ENCODE results near the gene GRM5.

The GRM5 gene

GRCh38 chr11:88695689-88696414 is 369.9 kb downstream of the GRM5 start:
- DNase-seq (ENCODE audit: low spot score): no peak

DNA sequence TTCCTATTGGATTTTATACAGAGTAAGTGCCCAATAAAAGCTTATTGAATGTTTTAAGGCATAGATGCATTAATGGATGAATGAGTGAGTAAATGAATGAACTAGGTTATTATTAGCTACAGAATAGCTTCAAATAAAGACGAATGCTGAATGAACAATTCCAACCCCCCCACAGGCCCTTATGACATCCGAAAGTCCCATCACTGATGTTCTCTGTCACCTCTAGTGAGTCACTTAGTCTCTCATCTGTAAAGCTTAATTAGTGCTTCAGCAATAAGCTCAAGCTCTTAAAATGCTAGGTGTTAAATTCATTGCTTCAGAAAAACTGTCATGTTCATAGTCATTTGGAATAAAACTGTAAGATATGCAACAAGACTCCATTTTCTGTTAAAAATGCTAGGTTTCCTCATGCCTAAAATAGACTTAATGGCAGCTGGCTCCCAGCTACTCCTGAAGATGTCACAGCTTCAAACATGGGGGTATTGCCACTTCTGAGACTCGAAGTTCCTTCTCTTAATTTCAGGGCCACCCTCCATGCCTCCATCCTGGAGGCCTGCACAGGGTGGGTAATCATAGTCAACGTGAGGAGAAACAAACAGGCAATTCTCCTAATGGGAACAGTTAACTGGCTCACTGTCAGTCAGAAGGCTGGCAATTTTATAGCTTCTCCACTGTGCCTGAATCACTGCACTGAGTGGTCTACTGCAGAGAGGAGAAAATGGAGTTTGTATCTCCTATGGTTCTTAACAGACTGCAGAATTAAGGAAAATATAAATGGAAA is 373.3 kb downstream of the GRM5 start:
- no peak for DNase-seq (ENCODE audit: low spot score)

- DNase-seq (ENCODE audit: low spot score): no peak
Observed at GRCh38 chr11:88689548-88690240, 376.1 kb downstream of the GRM5 start.

GRCh38 chr11:88683024-88683423 is 382.8 kb downstream of the GRM5 start:
- DNase-seq (ENCODE audit: low spot score): no peak

GRCh38 chr11:88680806-88681205 is 385.0 kb downstream of the GRM5 start:
- DNase-seq (ENCODE audit: low spot score): no peak

- DNase-seq (ENCODE audit: low spot score): no peak
Observed at GRCh38 chr11:88666364-88666763, 399.4 kb downstream of the GRM5 start.

- DNase-seq (ENCODE audit: low spot score): no peak
Observed at GRCh38 chr11:88657076-88657738, 408.6 kb downstream of the GRM5 start.

GRCh38 chr11:88656283-88656682 is 409.5 kb downstream of the GRM5 start:
- DNase-seq (ENCODE audit: low spot score): no peak

- no peak for DNase-seq (ENCODE audit: low spot score)
Observed at GRCh38 chr11:88655656-88656055, 410.1 kb downstream of the GRM5 start.

- DNase-seq (ENCODE audit: low spot score): no peak
Observed at GRCh38 chr11:88655196-88655595, 410.6 kb downstream of the GRM5 start.

DNA sequence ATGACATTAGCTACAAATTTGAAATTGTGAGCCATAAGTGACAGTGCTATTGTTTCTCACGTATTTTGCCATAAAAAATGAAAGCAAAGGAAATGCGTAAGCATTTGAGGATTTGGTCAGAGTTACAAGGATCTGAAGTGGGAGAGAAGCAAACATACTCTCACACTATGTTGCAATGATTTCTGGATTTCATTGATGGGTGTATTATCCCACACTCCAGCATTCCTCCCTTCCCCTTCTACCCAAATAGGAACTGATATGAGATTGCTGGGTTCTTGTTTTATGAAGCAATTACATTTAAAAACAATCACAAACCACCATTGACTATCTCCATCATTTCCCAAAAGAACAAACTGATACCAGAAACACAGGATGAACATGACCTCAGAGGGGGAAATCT is 414.2 kb downstream of the GRM5 start:
- DNase-seq (ENCODE audit: low spot score): no peak

- no peak for DNase-seq (ENCODE audit: low spot score)
Observed at GRCh38 chr11:88644724-88645123, 421.1 kb downstream of the GRM5 start.

GRCh38 chr11:88632163-88632562 is 433.6 kb downstream of the GRM5 start:
- no peak for DNase-seq (ENCODE audit: low spot score)

GRCh38 chr11:88631497-88631896 is 434.3 kb downstream of the GRM5 start:
- no peak for DNase-seq (ENCODE audit: low spot score)

- no peak for DNase-seq (ENCODE audit: low spot score)
Observed at GRCh38 chr11:88629496-88629895, 436.3 kb downstream of the GRM5 start.

- DNase-seq (ENCODE audit: low spot score): no peak
Observed at GRCh38 chr11:88626216-88626615, 439.6 kb downstream of the GRM5 start.

DNA sequence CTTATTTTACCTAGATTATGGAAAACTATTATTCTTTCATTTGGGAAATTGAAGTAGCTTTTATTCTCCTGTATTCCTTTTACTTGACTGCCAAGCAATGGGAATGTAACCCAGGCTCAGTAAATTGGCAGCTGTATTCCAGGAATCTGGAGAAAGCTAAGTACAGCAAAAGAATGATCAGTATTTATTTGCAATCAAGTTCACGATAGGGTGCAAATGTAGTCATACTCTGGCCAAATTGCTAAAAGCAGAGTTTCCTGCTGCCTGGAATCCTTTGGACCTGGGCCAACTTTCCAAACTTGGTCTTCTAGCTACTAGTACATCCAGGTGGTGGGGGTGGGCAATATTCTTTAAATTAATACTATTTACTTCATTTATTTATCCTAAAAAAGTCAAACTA is 442.3 kb downstream of the GRM5 start:
- no peak for DNase-seq (ENCODE audit: low spot score)

GRCh38 chr11:88620568-88621130 is 445.1 kb downstream of the GRM5 start:
- DNase-seq (ENCODE audit: low spot score): no peak

DNA sequence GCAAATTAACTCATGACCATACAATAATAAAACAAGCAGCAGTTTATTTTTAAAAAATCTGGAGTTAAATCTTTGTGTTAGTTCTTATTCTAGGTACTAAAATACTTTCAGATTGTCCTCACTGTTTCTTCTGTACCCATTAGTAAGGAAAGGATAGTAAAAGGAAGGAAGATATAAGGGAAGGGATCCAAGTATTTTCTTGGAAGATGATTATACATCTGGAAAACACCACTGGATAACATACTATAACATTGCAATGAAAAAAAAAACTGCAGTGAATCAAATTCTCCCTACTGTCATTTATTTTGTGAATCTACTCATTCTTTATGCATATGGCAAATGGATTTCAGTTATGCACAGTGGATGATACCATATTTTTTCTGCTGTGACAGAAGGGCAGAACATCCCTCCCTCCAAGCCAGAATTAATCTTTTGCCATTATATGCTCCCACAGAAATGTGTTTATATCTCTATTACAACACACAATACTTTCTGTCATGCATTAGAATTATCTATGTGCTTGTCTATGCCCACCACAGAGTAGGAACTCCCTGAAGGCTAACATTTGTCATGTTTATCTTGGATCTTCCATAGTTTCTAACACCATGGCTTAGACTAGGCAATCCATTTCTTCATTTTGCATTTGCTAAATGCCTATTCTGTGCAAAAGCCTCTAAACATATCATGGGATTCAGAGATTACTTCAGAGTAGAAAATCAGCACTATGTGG is 446.0 kb downstream of the GRM5 start:
- no peak for DNase-seq (ENCODE audit: low spot score)

- no peak for DNase-seq (ENCODE audit: low spot score)
Observed at GRCh38 chr11:88619071-88619425, 446.7 kb downstream of the GRM5 start.

DNA sequence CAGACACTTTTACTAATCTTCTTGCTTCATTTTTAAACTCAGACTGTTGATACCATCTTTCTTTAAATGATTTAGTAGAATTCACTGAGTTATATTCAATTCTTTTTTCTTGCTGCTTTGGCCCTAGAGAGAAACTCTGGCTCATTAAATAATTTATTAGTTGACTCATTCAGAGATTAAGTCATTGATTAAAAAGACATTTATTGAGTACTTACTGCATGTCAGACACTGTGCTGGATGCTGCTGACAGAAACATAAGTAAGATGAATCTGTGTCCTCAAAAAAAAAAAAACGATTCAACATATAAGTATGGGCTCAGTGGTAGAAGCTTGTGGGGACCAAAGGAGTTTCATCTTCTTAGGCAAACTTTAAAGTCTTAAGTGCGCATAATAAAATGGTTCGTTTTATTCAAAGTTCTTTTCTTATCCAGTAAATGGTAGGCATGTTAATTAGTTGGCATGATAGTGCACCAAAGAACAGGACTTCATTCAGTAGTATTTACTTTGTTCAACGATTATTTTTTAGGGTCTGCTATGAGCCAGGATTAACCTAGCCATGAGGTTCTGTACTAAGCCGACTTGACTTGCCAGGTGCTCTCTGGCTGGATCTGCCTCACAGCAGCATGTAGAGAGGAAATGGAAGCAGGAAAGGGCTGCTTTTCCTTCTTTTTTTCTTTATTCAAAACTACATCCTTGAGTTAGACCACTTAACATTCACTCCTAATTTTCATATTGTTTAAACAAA is 447.3 kb downstream of the GRM5 start:
- no peak for DNase-seq (ENCODE audit: low spot score)

Data from SW480 (cell line).